NCI-H1417 treated with DMSO at 0.1 percent for 48 hours (cell line): ENCODE measurements around the gene KIAA0825.
"Not testable (repeated sequence)": the region's sequence is repeated elsewhere in the genome, so short reads cannot be mapped to it uniquely, and the experiment has no call there.

Experiments
- DNase-seq: peaks from one replicate; lab custom pipeline; 2025; lab: John Stamatoyannopoulos, UW

KIAA0825 gene

DNA sequence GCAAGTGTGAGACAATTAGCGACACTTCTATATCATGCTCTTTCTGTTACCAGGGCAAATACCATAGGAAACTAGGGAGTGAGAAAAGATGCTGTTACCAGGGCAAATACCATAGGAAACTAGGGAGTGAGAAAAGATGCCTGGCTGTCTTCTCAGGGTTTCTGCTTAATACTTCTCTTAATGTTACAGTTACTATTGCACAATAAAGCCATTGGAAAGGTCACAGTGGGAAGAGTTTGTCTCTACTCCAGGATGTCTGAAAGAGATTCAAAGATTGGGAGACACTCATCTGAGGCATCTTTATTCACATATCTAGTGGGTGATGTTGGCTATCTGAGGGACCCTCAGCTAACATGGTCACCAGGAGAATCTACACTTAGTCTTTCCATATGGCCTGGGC is 445.3 kb downstream of the KIAA0825 start:
- no peak for DNase-seq

DNA sequence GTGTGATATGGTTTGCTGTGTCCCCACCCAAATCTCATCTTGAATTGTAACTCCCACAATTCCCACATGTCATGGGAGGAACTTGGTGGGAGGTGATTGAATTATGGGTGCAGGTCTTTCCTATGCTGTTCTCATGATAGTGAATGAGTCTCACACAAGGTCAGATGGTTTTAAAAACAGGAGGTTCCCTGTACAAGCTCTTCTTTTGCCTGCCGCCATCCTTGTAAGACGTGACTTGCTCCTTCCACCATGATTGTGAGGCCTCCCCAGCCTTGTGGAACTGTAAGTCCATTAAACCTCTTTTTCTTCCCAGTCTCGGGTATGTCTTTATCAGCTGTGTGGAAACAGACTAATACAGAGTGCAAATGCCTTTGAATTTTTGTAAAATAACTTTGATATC is 447.3 kb downstream of the KIAA0825 start:
- not testable (repeated sequence) for DNase-seq

DNA sequence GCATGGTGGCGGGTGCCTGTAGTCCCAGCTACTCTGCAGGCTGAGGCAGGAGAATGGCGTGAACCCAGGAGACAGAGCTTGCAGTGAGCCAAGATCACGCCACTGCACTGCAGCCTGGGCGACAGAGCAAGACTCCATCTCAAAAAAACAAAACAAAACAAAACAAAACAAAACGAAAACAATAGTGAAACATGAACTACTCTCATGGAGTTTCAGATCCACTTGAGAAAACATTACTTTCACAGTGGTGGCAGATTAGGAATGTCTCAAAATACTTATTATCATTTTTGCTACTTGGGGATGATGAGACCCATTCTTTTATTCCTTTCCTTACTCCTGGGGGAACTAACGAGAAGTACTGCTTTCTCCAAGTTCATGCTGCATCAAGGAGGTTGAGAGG is 448.2 kb downstream of the KIAA0825 start:
- DNase-seq: not testable (repeated sequence)

DNA sequence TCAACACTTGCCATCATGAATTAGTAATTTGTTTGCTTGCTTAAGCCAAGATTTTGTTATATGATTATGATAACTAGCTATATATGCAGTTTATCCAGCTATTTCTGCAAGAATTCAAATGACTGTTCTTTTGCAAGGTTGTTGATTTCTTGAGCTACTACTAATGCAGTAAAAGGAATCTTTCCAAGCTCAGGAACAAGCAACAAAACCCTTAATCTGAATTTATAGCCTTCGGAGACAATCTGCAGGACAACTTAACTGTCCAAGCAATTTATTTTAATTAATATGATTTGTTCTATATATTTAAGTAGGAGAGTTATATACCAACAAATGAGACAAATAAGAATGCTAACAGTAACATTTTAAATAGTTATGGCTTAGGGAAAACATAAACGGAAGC is 450.3 kb downstream of the KIAA0825 start:
- DNase-seq: no peak

DNA sequence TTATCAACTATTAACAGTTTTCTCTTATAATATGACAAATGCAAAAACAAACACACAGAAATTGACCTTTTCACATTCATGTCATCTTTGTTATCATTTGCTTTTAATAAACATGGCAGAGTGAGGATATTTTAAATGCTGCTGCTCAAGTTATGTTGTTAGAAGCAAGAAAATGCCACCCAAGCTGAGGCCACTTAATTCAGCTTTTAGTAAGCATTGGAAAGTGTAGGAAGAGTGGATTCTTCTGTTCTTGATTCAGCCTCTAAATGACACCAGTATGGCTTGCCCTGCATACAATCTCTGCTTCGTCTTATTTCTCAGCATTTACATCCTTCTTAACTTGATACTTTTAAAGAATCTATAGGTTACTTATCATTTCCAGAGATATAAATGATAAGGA is 456.6 kb downstream of the KIAA0825 start:
- no peak for DNase-seq

DNA sequence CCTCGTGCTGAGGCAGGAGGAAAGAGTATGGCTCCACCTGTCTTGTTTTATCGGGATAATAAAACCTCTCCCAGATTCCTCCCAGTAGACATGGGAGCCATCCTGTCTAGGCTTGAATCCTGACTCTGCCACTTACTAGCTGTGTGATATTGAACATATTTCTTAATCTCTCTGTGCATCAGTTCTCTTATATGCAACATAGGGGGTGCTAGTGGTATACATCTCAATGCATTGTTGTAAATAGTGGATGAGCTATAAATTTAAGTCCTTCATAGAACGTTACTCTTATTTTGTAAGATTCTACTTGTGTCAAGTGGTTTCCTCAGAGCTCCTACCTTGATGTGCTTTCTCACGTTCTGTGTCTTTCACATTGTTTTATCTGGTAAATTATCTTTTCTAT is 459.3 kb downstream of the KIAA0825 start:
- no peak for DNase-seq

DNA sequence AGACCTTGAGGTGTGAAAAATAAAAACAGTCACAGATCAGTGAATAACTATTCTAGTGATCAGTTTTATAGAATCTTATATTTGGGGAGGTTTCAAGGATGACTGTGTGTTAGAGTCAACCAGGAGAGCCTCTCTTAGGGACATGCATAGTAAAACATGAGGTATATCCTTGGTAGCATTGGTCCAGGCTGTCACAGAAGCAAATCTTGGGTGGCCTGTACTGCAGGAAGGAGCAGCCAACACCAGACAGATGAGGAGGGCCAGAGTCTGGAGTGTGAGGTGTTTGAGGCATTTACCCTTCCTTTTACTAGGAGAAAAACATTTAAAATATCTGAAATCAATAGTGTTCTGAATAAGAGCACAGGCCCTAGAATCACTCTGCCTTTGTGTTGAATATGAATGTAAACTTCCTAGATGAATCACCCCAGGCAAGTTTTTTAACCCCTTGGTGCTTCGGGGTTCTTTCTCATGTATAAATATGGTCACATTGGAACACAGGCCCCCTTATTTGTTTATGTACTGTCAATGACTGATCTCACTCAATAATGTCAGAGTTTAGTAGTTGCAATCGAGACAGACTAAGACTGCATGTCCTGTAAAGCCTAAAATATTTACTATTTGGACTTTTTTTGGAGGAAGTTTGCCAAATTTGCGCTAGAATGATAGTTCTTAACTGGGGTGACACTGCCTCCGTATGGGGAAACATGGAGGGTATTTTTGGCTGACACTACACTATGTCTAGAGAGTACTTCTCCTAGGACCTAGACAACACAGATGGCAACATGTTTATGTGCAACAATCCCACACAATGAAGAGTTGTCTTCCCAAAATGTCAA is 460.5 kb downstream of the KIAA0825 start:
- DNase-seq: no peak

DNA sequence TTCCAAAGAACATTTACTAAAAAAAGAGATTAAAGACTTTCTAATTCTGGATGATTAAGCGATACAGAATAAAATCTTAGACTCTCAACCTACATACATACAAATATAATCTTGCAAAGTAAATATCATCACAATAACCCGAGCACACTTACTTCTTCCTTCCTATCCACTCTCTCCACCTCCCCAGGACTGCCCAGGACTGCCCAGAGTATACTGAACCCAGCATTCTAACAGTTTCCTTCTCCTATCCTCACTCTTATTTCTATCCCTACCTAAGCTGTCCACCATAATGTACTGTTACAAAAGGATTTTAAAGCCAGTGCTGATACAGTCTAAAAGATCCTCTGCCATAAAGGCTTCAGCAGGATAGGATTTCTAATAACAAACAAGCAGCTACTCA is 463.7 kb downstream of the KIAA0825 start:
- no peak for DNase-seq

DNA sequence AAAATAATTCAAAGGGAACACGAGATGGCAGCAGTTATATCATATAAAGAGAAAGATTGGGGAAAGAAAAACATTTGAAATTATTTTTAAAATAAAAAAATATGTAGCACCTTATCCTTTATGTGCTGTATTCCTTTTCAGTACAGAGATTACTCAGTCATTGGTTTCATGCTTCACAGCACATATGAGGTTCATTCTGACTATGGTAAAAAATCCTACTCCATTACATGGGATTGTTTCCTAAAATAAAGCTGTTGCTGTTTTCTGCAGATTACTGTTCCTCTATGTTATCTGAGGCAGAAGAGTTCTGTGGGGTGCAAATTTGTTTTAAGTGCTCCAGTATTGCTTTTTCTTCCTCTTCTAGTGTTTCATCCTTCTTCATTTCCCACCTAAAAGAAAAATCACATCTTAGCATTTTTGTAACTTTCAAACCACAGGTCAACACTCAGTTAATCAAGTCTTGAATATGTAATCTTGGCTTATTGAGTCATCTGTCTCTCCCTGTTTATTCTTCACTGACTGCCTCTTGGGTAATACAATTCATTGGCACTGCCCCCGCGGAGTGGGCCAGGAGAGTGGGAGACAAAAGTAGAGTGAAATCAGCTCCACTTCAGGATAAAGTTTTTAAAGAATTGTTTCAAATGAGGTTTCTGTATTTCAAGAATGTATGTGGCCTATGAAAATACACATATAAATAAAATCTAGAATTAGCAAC is 464.5 kb downstream of the KIAA0825 start:
- DNase-seq: no peak

DNA sequence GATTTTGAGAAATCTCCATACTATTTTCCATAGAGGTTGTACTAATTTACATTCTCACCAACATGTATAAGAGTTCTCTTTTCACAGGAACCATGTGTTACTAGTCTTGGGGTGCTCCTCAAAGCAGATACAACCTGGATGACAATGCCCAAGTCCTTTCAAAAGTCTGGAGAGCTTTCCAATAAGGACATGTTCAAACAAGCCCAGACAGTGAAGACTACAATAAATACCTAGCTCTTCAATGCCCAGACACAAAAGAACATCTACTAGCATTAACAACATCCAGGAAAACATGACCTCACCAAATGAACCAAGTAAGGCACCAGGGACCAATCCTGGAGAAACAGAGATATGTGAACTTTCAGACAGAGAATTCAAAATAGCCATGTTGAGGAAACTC is 474.8 kb downstream of the KIAA0825 start:
- not testable (repeated sequence) for DNase-seq

DNA sequence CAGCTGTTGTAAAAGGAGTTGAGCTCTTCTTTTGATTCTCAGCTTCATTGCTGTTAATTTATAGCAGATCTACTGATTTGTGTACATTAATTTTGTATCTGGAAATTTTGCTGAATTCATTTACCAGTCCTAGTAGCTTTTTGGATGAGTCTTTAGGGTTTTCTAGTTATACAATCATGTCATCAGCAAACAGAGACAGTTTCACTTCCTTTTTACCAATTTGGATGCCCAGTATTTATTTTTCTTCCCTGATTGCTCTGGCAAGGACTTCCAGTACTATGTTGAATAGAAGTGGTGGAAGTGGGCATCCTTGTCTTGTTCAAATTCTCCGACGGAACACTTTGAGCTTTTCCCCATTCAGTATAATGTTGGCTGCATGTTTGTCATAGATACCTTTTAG is 478.1 kb downstream of the KIAA0825 start:
- DNase-seq: no peak

DNA sequence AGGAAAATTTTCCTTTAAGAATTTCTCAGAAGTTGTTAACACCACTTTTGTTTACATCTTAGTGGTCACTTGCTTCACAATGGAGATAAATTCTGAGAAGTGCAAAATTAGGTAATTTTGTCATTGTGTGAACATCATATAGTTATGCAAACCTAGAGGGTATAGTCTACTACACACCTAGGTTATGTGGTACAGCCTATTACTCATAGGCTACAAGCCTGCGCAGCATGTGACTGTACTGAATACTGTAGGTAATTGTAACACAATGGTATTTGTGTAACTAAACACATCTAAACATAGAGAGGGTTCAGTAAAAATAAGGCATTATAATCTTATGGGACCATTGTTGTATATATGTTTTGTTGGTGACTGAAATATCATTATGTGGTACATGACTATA is 488.3 kb downstream of the KIAA0825 start:
- DNase-seq: no peak

DNA sequence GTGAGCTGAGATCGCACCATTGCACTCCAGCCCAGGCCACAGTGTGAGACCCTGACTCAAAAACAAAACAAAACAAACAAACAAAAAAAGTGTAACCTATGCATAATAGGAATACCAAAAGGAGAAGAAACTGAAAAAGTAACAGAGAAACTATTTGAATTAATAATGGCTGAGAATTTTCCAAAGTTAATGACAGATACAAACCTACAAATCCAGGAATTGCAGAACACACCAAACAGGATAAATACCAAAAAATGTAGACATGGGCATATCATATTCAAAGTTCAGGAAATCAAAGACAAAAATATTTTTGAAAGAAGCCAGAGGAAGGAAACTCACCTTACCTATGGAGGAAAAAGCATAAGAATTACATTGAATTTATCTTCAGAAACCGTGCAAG is 493.3 kb downstream of the KIAA0825 start:
- DNase-seq: no peak

DNA sequence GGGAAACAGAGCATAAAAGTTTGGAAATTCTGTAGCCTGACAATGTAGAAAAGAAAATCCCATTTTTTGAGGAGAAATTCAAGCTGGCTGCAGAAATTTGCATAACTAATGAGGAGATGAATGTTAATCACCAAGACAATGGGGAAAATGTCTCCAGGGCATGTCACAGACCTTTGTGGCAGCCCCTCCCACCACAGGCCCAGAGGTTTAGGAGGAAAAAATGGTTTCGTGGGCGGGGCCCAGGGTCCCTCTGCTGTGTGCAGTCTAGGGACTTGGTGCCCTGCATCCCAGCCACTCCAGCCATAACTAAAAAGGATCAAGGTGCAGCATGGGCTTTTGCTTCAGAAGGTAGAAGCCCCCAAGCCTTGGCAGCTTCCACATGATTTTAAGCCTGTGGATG is 502.1 kb downstream of the KIAA0825 start:
- DNase-seq: not testable (repeated sequence)

DNA sequence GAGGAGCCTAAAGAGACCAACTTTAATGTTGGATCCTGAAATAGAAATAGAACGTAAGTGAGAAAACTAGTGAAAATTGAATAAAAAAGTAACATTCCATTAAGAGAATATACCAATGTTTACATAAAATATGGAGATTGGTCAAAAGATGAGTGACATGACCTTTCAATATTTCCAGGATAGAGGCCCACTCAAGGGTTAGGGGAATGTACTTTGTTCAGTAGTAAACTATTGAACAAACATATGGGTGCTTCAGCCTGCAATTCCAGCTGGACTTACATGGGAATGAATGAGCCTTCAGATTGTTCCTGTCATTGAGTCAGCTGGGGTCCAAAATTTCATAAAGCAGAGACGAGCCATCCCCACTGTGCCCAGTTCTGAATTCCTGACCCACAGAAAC is 505.3 kb downstream of the KIAA0825 start:
- no peak for DNase-seq

DNA sequence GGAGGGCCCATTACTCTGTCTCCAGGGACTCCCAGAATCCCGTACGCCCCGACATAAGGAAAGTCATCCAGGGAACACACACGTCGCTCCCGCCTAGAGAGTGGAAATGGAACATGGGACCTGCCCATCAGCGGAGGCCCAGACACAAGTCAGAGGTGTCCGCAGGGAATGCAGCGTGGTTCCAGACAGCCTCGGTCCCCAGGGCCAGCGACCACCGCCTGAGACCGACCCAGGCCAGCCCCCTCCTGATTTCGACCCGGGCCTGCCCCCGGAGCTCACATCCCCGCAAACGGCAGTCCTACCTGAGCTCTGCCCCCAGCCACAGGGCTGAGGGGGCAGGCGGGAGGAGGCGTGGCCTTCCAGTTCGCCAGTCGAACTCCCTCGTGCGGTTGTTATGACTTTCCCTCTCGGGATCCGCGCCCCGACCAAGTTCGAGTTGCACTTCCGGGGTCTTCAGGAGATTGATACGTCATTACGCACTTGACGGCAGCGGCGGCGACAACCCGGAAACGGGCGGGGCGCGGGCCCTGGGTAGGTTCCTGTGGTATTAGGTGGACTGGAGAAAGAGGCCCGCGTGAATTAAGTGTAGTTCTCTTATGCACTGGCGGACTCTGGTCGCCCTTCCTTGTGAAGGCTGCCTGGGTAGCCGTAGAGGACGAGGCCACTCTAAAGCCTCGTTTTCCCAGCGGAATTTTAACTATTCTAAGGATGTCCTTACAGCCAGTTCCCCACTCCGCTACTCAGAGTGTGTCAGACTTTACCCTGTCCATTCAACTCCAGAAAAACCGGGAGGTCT is 507.0 kb downstream of the KIAA0825 start:
- peak; percentile 15 for DNase-seq

DNA sequence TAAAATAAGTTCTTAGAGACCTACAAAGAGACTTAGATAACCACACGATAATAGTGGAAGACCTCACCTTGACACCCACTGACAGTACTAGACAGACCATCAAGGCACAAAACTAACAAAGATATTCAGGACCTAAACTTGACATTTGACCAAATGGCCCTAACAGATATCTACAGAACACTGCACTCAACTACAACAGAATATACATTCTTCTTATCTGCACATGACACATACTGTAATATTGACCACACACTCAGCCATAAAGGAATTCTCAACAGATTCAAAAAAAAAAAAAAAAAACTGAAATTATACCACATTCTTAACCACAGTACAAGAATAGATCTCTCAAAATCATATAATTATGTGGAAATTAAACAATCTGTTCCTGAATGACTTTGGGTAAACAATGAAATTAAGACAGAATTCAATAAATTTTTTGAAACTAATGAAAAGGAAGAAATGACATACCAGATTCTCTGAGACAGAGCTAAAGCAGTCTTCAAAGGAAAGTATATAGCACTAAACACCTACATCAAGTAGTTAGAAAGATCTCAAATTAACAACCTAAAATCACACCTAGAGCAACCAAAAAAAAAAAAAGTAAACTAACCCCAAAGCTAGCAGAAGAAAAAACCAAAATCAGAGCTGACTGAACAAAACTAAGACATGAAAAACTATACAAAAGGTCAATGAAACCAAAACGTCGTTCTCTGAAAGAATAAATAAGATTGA is 514.7 kb downstream of the KIAA0825 start:
- no peak for DNase-seq
